Measurements from ENCODE around the gene MOB3B. TPM values are rescaled to one million over a fixed set of nuclear protein-coding genes. Genes with fewer than 3 reads are reported as not detected.
A peak's percentile ranks its signal among the peaks of the same experiment; 100 is the strongest.

MOB3B gene
- total RNA-seq, 1 donor from 2014 or later = 11.0 TPM

DNA sequence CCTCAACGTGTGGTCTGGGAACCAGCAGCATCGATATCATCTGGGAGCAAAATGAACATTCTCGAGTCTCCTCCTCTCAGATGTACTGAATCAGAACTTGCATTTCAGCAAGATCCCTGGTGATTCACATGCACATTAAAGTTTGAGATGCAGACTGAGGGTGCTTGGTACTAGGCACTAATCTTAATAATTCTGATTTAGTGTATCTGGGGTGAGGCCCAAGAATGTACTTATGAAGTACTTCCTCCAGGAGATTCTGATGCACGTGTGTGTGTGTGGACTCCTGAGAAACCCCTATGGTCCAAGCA lies 176.5 kb downstream of the MOB3B start:
- intact Hi-C loops (cut with DNase I) = no loop called here
- TF ChIP-seq, protein P1, sequence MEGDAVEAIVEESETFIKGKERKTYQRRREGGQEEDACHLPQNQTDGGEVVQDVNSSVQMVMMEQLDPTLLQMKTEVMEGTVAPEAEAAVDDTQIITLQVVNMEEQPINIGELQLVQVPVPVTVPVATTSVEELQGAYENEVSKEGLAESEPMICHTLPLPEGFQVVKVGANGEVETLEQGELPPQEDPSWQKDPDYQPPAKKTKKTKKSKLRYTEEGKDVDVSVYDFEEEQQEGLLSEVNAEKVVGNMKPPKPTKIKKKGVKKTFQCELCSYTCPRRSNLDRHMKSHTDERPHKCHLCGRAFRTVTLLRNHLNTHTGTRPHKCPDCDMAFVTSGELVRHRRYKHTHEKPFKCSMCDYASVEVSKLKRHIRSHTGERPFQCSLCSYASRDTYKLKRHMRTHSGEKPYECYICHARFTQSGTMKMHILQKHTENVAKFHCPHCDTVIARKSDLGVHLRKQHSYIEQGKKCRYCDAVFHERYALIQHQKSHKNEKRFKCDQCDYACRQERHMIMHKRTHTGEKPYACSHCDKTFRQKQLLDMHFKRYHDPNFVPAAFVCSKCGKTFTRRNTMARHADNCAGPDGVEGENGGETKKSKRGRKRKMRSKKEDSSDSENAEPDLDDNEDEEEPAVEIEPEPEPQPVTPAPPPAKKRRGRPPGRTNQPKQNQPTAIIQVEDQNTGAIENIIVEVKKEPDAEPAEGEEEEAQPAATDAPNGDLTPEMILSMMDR (IDR thresholded peaks at IDR 0.05) = no peak
- TF ChIP-seq POLR2AphosphoS5 (IDR thresholded peaks at IDR 0.05; ENCODE audit: insufficient read depth in 1 of 2, low read depth in 1 of 2) = no peak
- no peak for TF ChIP-seq POLR2A (IDR thresholded peaks at IDR 0.05)
- Histone ChIP-seq H3K27me3 (no peaks in the 10 kb centered on the region), H3K4me1 (peaks cover 30% of the 10 kb centered on the region), H3K27ac (peak overlapping the region; percentile 11), H3K36me3 (no peaks in the 10 kb centered on the region), H3K4me3 (no peak overlapping the region), H3K9me3 (no peaks in the 10 kb centered on the region)
- no peak for DNase-seq (ENCODE audit: extremely low spot score in 2 of 2)

DNA sequence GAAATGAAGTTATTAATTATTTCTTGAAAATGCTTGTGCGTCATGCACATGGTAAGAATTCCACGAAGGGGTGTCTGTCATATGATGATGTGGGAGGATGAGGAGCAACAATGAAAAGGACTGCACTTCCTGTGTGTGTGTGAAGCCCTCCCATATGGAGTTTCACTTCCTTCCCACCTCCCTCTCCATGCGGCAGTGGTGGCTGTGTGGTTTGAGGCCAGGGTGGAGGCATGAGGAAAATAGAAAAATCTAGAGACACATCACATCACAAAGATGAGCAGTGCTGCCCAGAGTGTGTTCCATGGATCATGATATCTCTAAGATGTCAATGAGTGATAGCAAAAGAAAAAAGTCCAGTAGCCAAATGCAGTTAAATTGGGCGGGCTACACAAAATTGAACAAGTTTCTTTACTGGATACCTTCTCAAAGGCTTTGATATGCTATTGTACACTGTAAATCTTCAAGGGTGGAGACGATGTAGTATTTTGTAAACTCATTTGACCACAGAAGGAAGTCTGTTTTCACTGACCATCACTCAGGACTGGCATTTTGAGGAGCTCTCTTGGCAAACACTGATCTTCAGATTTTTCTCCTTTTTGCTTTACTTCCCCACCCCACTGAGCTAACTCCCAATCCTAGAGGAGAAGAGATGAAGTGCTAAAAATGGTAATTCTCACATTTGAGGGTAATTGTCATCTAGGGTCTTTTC lies 177.0 kb downstream of the MOB3B start:
- no peak overlapping the region for H3K4me3 ChIP-seq
- no peaks in the 10 kb centered on the region for H3K36me3 ChIP-seq
- H3K9me3 ChIP-seq = no peaks in the 10 kb centered on the region
- no peaks in the 10 kb centered on the region for H3K27me3 ChIP-seq
- intact Hi-C loops (cut with DNase I) = no loop called here
- TF ChIP-seq POLR2A (IDR thresholded peaks at IDR 0.05) (no peak), POLR2AphosphoS5 (IDR thresholded peaks at IDR 0.05; ENCODE audit: insufficient read depth in 1 of 2, low read depth in 1 of 2) (no peak)
- TF ChIP-seq, protein P1 (IDR thresholded peaks at IDR 0.05) = no peak
- no peak for DNase-seq (ENCODE audit: extremely low spot score in 2 of 2)
- H3K27ac ChIP-seq = no peak overlapping the region
- H3K4me1 ChIP-seq = peaks cover 30% of the 10 kb centered on the region

DNA sequence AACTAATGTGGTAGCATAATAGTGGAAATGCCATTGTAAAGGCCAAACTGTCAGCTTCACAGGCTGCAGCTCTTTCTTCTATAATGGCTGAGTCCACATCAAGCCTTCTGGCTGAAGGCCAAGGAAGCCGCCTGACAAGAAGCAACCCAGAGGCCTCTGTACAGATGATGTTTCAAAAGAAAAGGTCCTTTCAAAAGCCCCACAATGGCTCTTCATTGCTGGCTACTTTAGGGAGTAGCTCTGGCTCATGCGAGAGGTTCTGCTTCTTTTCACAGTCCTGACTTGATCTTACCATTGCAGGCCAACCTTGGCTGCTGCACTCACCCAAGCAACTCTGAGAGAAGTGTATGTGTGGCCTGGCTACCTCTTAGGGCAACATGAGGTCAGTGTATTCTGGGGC lies 178.2 kb downstream of the MOB3B start:
- H3K27me3 ChIP-seq = no peaks in the 10 kb centered on the region
- H3K4me1 ChIP-seq = peaks cover 30% of the 10 kb centered on the region
- H3K9me3 ChIP-seq = no peaks in the 10 kb centered on the region
- TF ChIP-seq POLR2A (IDR thresholded peaks at IDR 0.05) (no peak), POLR2AphosphoS5 (IDR thresholded peaks at IDR 0.05; ENCODE audit: insufficient read depth in 1 of 2, low read depth in 1 of 2) (no peak)
- TF ChIP-seq, protein P1 (IDR thresholded peaks at IDR 0.05) = no peak
- DNase-seq (ENCODE audit: extremely low spot score in 2 of 2) = no peak
- no peak overlapping the region for H3K4me3 ChIP-seq
- intact Hi-C loops (cut with DNase I) = no loop called here
- no peak overlapping the region for H3K27ac ChIP-seq
- no peaks in the 10 kb centered on the region for H3K36me3 ChIP-seq

DNA sequence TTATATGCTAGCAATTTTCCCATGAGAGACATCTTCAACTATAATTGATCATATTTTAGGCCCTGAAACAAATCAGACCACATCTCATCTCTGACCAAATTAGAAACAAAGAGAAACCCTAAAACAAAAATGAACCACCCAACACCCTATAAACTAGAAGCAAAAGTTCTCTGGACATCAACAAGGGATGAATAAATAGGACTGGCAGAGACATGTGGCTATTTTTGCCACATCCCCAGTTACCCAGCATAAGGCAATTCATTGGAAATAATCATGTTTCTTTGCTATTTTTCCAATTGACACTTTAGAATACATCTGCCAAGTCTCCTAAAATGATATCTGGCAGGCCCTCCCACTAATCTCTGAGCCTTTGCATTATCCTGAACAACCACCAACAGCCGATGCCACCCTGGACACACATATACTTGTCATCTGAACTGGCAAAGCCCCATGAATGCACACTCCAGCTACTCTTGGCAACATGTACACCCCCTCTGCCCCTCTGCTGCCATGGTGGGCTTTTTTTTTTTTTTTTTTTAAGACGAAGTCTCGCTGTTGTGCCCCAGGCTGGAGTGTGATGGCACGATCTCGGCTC lies 179.1 kb downstream of the MOB3B start:
- peaks cover 30% of the 10 kb centered on the region for H3K4me1 ChIP-seq
- no peaks in the 10 kb centered on the region for H3K36me3 ChIP-seq
- H3K27me3 ChIP-seq = no peaks in the 10 kb centered on the region
- no peak overlapping the region for H3K27ac ChIP-seq
- intact Hi-C loops (cut with DNase I) = no loop called here
- H3K4me3 ChIP-seq = no peak overlapping the region
- no peaks in the 10 kb centered on the region for H3K9me3 ChIP-seq
- TF ChIP-seq, protein P1 (IDR thresholded peaks at IDR 0.05) = no peak
- TF ChIP-seq POLR2A (IDR thresholded peaks at IDR 0.05) (no peak), POLR2AphosphoS5 (IDR thresholded peaks at IDR 0.05; ENCODE audit: insufficient read depth in 1 of 2, low read depth in 1 of 2) (no peak)
- DNase-seq (ENCODE audit: extremely low spot score in 2 of 2) = no peak

DNA sequence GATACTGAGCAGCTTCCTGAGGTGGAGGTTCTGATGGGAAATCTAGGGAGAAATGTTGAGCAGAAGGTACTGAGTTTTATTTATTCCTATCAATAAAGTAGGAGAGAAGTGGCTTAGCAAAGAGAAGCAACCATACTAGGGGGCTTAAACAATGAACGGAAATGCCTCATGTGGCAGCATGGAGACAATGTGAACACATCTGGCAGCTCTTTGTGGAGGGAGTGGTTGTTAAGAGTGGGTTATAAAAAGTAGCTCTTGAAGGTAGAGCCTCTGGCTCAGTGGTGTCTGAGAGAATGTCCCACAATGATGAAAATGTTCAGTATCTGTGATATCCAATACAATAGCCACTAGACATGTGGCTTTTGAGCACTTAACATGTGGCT lies 179.9 kb downstream of the MOB3B start:
- no peak overlapping the region for H3K4me3 ChIP-seq
- intact Hi-C loops (cut with DNase I) = no loop called here
- no peaks in the 10 kb centered on the region for H3K9me3 ChIP-seq
- H3K4me1 ChIP-seq = peaks cover 30% of the 10 kb centered on the region
- DNase-seq (ENCODE audit: extremely low spot score in 2 of 2) = no peak
- TF ChIP-seq POLR2A (IDR thresholded peaks at IDR 0.05) (no peak), POLR2AphosphoS5 (IDR thresholded peaks at IDR 0.05; ENCODE audit: insufficient read depth in 1 of 2, low read depth in 1 of 2) (no peak)
- TF ChIP-seq, protein P1 (IDR thresholded peaks at IDR 0.05) = no peak
- H3K27me3 ChIP-seq = no peaks in the 10 kb centered on the region
- H3K27ac ChIP-seq = no peak overlapping the region
- H3K36me3 ChIP-seq = no peaks in the 10 kb centered on the region

All from vagina (tissue), 2 donors.